Endothelial cell of umbilical vein (primary cell): ENCODE data around the gene APBA2. TPM values are rescaled to one million over a fixed set of nuclear protein-coding genes. Genes with fewer than 3 reads are reported as not detected.

Source experiments
- BruUV-seq: library from RNA; stranded (reverse); fragments of 400-500 nt; replicated peaks from 2 replicates; lab custom pipeline; 2021; lab: Mats Ljungman, UMichigan
- CTCF ChIA-PET: fragments of 300-600, 350-600 bp; sonication (Branson Sonifier 250); formaldehyde crosslinking; loops from one replicate; lab custom pipeline; 2021; ENCODE audit warnings: antibody characterized with exemption, inconsistent platforms; lab: Charles Lee
- POLR2A ChIA-PET: fragments of 300-600, 350-600 bp; sonication (Branson Sonifier 250); formaldehyde crosslinking; loops from one replicate; lab custom pipeline; 2021; ENCODE audit warnings: antibody characterized with exemption, inconsistent platforms; lab: Charles Lee
- DNase-seq: peaks from one replicate; pipeline ENCODE4 v3.0.0-alpha.2; 2011; ENCODE audit warnings: low read depth, low spot score
- FAIRE-seq: peaks from 2 replicates; lab custom pipeline; 2011; peaks lifted over from hg19 to GRCh38; lab: Jason Lieb, UNC
- H2AFZ ChIP-seq: 2 replicates; pipeline ENCODE4 v1.6.0; 2012; ENCODE audit warnings: low read depth, low read length, control low read depth, inconsistent platforms
- H3K27ac ChIP-seq: 2 replicates; pipeline ENCODE4 v1.5.1; 2011; ENCODE audit warnings: low read depth, mild to moderate bottlenecking, control low read depth, low read length, moderate library complexity; ENCODE audit not compliant: insufficient read depth
- H3K27me3 ChIP-seq, 2 experiments: 2 replicates each; pipeline versions ENCODE4 v1.6.0 to v1.6.1; 2011; ENCODE audit warnings: low read length in 2 of 2, mixed read lengths in 1 of 2; ENCODE audit not compliant: control insufficient read depth in 2 of 2, insufficient read depth in 2 of 2
- H3K36me3 ChIP-seq, 2 experiments: 2 replicates in 1 of 2; 3 replicates in 1 of 2; pipeline ENCODE4 v1.5.1; 2011; ENCODE audit warnings: low read length in 2 of 2, mild to moderate bottlenecking in 1 of 2, moderate library complexity in 1 of 2; ENCODE audit not compliant: control insufficient read depth in 2 of 2, insufficient read depth in 2 of 2; ENCODE audit errors: extremely low read depth in 1 of 2
- H3K4me1 ChIP-seq: 3 replicates; pipeline ENCODE4 v1.5.1; 2011; ENCODE audit warnings: mild to moderate bottlenecking, low read length; ENCODE audit not compliant: control insufficient read depth, insufficient read depth; ENCODE audit errors: extremely low read depth
- H3K4me2 ChIP-seq: 2 replicates; pipeline ENCODE4 v1.6.1; 2011; ENCODE audit warnings: low read length, control low read depth, mixed read lengths; ENCODE audit not compliant: insufficient read depth
- H3K4me3 ChIP-seq, 3 experiments: fragments of 200-600 bp in 1 of 3; sonication (generic), shearing (Covaris generic) in 1 of 3; replicated peaks in 1 of 3; 2 replicates each; pipeline ENCODE4 v1.5.1; 2011 to 2016; ENCODE audit warnings: control low read depth in 3 of 3, low read length in 3 of 3, mild to moderate bottlenecking in 2 of 3, inconsistent platforms in 1 of 3, low read depth in 1 of 3, moderate library complexity in 1 of 3; ENCODE audit not compliant: insufficient read depth in 1 of 3
- H3K79me2 ChIP-seq: 2 replicates; pipeline ENCODE4 v1.6.0; 2012; ENCODE audit warnings: low read length, inconsistent platforms; ENCODE audit not compliant: control insufficient read depth, insufficient read depth
- H3K9ac ChIP-seq: replicated peaks from 2 replicates; pipeline ENCODE3; 2011; ENCODE audit warnings: low read length, control low read depth; ENCODE audit not compliant: insufficient read depth; ENCODE audit errors: extremely low read depth
- H3K9me1 ChIP-seq: replicated peaks from 3 replicates; pipeline ENCODE4 v1.6.0; 2011; ENCODE audit warnings: mild to moderate bottlenecking, low read length; ENCODE audit not compliant: control insufficient read depth, insufficient read depth; ENCODE audit errors: extremely low read depth
- H3K9me3 ChIP-seq: replicated peaks from 2 replicates; pipeline ENCODE4 v1.5.1; 2012; ENCODE audit warnings: low read length, inconsistent platforms; ENCODE audit not compliant: control insufficient read depth, insufficient read depth
- H4K20me1 ChIP-seq: replicated peaks from 2 replicates; pipeline ENCODE3; 2011; ENCODE audit warnings: mild to moderate bottlenecking, low read length; ENCODE audit not compliant: control insufficient read depth, insufficient read depth; ENCODE audit errors: extremely low read depth
- EZH2 ChIP-seq: IDR thresholded peaks from 2 replicates; pipeline ENCODE4 v1.6.1; 2012; ENCODE audit warnings: borderline replicate concordance, low read depth, mild to moderate bottlenecking, moderate library complexity, low read length, inconsistent platforms; ENCODE audit not compliant: severe bottlenecking
- FOS ChIP-seq: IDR thresholded peaks from 2 replicates; pipeline ENCODE4 v1.6.1; 2011; ENCODE audit warnings: mild to moderate bottlenecking, low read length, moderate library complexity, borderline replicate concordance; ENCODE audit not compliant: insufficient read depth
- GATA2 ChIP-seq: IDR thresholded peaks from 2 replicates; pipeline ENCODE4 v1.7.0; 2011; ENCODE audit warnings: low read depth, mild to moderate bottlenecking, moderate library complexity, mixed read lengths, low read length; ENCODE audit not compliant: insufficient read length, insufficient read depth
- JUN ChIP-seq: IDR thresholded peaks from 2 replicates; pipeline ENCODE4 v1.6.1; 2011; ENCODE audit warnings: borderline replicate concordance, low read depth; ENCODE audit not compliant: insufficient read length, insufficient read depth
- MYC ChIP-seq: IDR thresholded peaks from one replicate; pipeline ENCODE4 v1.6.1; 2011; ENCODE audit warnings: mild to moderate bottlenecking, low read depth, low read length
- POLR2A ChIP-seq: IDR thresholded peaks from 2 replicates; pipeline ENCODE4 v1.6.1; 2012; ENCODE audit warnings: low read depth, mild to moderate bottlenecking, control low read depth, low read length
- POLR2AphosphoS5 ChIP-seq: IDR thresholded peaks from 2 replicates; pipeline ENCODE4 v1.6.1; 2012; ENCODE audit warnings: low read depth, mild to moderate bottlenecking, control low read depth, low read length, moderate library complexity; ENCODE audit not compliant: insufficient read depth
- dilution Hi-C: fragments of 300-500 bp; cut with MboI; formaldehyde crosslinking; loops from one replicate; pipeline ENCODE4 v1.15.0; 2019; ENCODE audit warnings: low sequenced_read_pairs; ENCODE audit not compliant: extremely low pct_ligation_motif_present
- intact Hi-C: fragments of 100-400 bp; cut with micrococcal nuclease; formaldehyde crosslinking; loops from one replicate; pipeline ENCODE4 v1.10.0; 2022
- polyA plus RNA-seq, 4 experiments: library from polyadenylated mRNA; depleted of rRNA in 3 of 4; stranded (reverse) in 3 of 4; unstranded in 1 of 4; fragments of >200 nt; gene quantifications; 2 replicates each; pipeline versions ENCODE4 v1.2.1 to v1.2.3, GENCODE V29; 2011 to 2012; ENCODE audit warnings: missing spikeins in 1 of 4
- total RNA-seq: library from RNA; stranded (reverse); gene quantifications from 2 replicates; pipeline ENCODE4 v1.2.3, GENCODE V29; 2021
- TF ChIP-seq, protein P1 (sequence below): IDR thresholded peaks from 2 replicates; pipeline ENCODE4 v1.6.1; 2011; ENCODE audit not compliant: insufficient read depth, insufficient read length
- TF ChIP-seq, protein P2 (sequence below), 2 donors: IDR thresholded peaks; 1 replicate in 1 of 2; 2 replicates in 1 of 2; pipeline ENCODE4 v1.5.1; 2011; ENCODE audit warnings: low read length in 2 of 2, mild to moderate bottlenecking in 2 of 2, moderate library complexity in 2 of 2, control low read depth in 1 of 2, inconsistent platforms in 1 of 2, low read depth in 1 of 2; ENCODE audit not compliant: insufficient read depth in 1 of 2; ENCODE audit errors: extremely low read depth in 1 of 2

The APBA2 gene
- total and polyA plus RNA-seq, 2 donors (not counting 3 experiments of a cell fraction or from before 2014, with no cell fraction given), result 5.7 to 11.1 TPM

DNA sequence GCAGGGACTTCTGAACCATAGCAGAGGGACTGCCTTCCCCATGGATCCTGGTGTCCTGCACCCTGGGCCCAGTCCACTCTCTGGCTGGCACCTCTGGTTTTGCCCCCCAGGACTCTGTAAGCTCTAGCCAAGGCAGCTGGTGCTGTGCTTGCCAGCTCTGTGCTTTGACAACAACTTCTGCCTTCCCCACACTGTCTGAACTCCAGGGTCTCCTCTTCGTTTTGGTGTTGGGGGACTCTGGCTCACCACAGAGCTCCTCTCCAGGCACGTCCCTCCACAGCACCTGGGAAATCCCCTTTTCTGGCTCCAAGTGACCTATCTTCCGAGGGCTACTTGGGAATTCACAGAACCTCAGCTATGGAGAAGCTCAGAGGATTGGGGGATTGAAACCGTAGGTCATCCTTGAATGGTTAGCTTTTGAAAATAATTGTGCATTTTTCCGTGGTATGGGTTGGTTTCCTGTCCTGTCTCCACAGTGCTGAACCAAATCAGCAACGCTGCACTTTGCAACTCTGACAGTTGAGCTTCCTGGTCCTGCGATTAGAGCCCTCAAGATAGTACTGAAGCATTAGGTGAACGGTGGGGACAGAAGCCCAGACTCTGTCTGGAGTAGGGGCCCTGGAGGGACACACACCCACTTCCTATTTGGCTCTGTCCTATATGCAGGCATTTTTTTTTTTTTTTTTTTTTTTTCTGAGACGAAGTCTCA, 152.4 kb downstream of the APBA2 start:
- H3K27me3 ChIP-seq, result no peaks in the 10 kb centered on the region
- H4K20me1 ChIP-seq, result no peaks in the 10 kb centered on the region
- FAIRE-seq (no peak), DNase-seq (no peak)
- no peaks in the 10 kb centered on the region for H3K9me1 ChIP-seq
- CTCF ChIA-PET, result interaction anchor here (0.8 kb wide), 1 partner anchor 10 kb away, joined by 3 read pairs; no protein-coding TSS in a partner anchor
- POLR2A ChIA-PET, result no interaction called here
- dilution Hi-C loops, result no loop called here
- no peaks in the 10 kb centered on the region for H3K9me3 ChIP-seq
- no peaks in the 10 kb centered on the region for H3K36me3 ChIP-seq
- H3K4me2 ChIP-seq, result no peak overlapping the region
- no peak overlapping the region for H2AFZ ChIP-seq
- BruUV-seq, result no TSS peak
- H3K79me2 ChIP-seq, result no peaks in the 10 kb centered on the region
- intact Hi-C loops, result no loop called here
- no peak overlapping the region for H3K9ac ChIP-seq
- TF ChIP-seq MYC (no peak), JUN (no peak), POLR2AphosphoS5 (no peak), FOS (no peak), EZH2 (no peak), GATA2 (no peak), POLR2A (no peak)
- TF ChIP-seq, protein P1, sequence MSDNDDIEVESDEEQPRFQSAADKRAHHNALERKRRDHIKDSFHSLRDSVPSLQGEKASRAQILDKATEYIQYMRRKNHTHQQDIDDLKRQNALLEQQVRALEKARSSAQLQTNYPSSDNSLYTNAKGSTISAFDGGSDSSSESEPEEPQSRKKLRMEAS, result no peak
- TF ChIP-seq, protein P2, sequence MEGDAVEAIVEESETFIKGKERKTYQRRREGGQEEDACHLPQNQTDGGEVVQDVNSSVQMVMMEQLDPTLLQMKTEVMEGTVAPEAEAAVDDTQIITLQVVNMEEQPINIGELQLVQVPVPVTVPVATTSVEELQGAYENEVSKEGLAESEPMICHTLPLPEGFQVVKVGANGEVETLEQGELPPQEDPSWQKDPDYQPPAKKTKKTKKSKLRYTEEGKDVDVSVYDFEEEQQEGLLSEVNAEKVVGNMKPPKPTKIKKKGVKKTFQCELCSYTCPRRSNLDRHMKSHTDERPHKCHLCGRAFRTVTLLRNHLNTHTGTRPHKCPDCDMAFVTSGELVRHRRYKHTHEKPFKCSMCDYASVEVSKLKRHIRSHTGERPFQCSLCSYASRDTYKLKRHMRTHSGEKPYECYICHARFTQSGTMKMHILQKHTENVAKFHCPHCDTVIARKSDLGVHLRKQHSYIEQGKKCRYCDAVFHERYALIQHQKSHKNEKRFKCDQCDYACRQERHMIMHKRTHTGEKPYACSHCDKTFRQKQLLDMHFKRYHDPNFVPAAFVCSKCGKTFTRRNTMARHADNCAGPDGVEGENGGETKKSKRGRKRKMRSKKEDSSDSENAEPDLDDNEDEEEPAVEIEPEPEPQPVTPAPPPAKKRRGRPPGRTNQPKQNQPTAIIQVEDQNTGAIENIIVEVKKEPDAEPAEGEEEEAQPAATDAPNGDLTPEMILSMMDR (IDR thresholded peaks at IDR 0.05; ENCODE audit: extremely low read depth in 1 of 2, insufficient read depth in 1 of 2, low read depth in 1 of 2, low read length in 2 of 2), result no peak
- H3K4me1 ChIP-seq, result no peaks in the 10 kb centered on the region
- H3K27ac ChIP-seq, result no peak overlapping the region
- no peak overlapping the region for H3K4me3 ChIP-seq
